Measurements from ENCODE around the gene SRM. TPM values are rescaled to one million over a fixed set of nuclear protein-coding genes. Genes with fewer than 3 reads are reported as not detected.
"Not testable (repeated sequence)": the region's sequence is repeated elsewhere in the genome, so short reads cannot be mapped to it uniquely, and the experiment has no call there.

SRM gene
- total RNA-seq, 2 donors from 2014 or later = 106 to 107 TPM

DNA sequence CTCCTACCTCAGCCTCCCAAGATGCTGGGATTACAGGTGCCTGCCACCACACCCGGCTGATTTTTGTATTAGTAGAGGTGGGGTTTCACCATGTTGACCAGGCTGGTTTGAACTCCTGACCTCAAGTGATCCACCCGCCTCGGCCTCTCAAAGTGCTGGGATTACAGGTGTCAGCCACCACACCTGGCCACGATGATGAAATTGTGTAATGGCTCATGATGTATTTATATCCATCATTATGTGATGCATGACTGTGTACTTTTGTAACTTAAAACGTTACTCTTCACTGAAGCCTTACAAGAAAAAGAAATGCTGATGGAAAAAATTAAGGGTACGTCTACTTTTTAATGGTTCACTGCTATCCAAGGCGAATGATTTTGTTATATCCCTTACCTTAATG lies 39.8 kb downstream of the SRM start:
- H3K4me1 Mint-ChIP-seq = peaks cover 29% of the 10 kb centered on the region
- 96 to 98% methylated on average over 4 to 7 of the region's 7 CpGs for WGBS, 2 experiments (ENCODE audit: insufficient coverage in 1 of 2, insufficient read length in 1 of 2)
- DNase-seq = no peak
- Histone ChIP-seq H3K27ac (ENCODE audit: low read depth, low read length) (no peak overlapping the region), H3K9me3 (ENCODE audit: control insufficient read depth, low read length) (no peaks in the 10 kb centered on the region), H3K9ac (ENCODE audit: extremely low read depth, low read length, poor library complexity, severe bottlenecking) (no peak overlapping the region), H3K36me3 (ENCODE audit: control insufficient read depth, insufficient read depth, low read length) (peaks cover 88% of the 10 kb centered on the region), H3K4me3 (ENCODE audit: low read length) (no peak overlapping the region), H3K27me3 (ENCODE audit: control insufficient read depth, insufficient read depth, low read length, poor library complexity, severe bottlenecking) (no peaks in the 10 kb centered on the region), H3K4me1 (ENCODE audit: control insufficient read depth, insufficient read depth, low read length) (peaks cover 3% of the 10 kb centered on the region)
- no peaks in the 10 kb centered on the region for H3K9me3 Mint-ChIP-seq
- peaks cover 89% of the 10 kb centered on the region for H3K36me3 Mint-ChIP-seq (ENCODE audit: low read depth)
- no peak overlapping the region for H3K27ac Mint-ChIP-seq
- H3K27me3 Mint-ChIP-seq (ENCODE audit: insufficient read depth) = no peaks in the 10 kb centered on the region
- H3K4me3 Mint-ChIP-seq = no peak overlapping the region
- TF ChIP-seq, protein P1, sequence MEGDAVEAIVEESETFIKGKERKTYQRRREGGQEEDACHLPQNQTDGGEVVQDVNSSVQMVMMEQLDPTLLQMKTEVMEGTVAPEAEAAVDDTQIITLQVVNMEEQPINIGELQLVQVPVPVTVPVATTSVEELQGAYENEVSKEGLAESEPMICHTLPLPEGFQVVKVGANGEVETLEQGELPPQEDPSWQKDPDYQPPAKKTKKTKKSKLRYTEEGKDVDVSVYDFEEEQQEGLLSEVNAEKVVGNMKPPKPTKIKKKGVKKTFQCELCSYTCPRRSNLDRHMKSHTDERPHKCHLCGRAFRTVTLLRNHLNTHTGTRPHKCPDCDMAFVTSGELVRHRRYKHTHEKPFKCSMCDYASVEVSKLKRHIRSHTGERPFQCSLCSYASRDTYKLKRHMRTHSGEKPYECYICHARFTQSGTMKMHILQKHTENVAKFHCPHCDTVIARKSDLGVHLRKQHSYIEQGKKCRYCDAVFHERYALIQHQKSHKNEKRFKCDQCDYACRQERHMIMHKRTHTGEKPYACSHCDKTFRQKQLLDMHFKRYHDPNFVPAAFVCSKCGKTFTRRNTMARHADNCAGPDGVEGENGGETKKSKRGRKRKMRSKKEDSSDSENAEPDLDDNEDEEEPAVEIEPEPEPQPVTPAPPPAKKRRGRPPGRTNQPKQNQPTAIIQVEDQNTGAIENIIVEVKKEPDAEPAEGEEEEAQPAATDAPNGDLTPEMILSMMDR (conservative IDR thresholded peaks at IDR 0.05) = no peak

GRCh38 chr1:11019358-11019757 lies 40.5 kb downstream of the SRM start:
- H3K27ac ChIP-seq (ENCODE audit: low read depth, low read length); H3K27me3 ChIP-seq (ENCODE audit: control insufficient read depth, insufficient read depth, low read length, poor library complexity, severe bottlenecking); H3K4me3 Mint-ChIP-seq; H3K9me3 Mint-ChIP-seq; H3K4me1 ChIP-seq (ENCODE audit: control insufficient read depth, insufficient read depth, low read length); H3K27me3 Mint-ChIP-seq (ENCODE audit: insufficient read depth); H3K9me3 ChIP-seq (ENCODE audit: control insufficient read depth, low read length); H3K9ac ChIP-seq (ENCODE audit: extremely low read depth, low read length, poor library complexity, severe bottlenecking); H3K4me3 ChIP-seq (ENCODE audit: low read length); DNase-seq; H3K27ac Mint-ChIP-seq: not testable (repeated sequence)
- H3K4me1 Mint-ChIP-seq = peaks cover 27% of the 10 kb centered on the region
- H3K36me3 Mint-ChIP-seq (ENCODE audit: low read depth) = peaks cover 89% of the 10 kb centered on the region
- peaks cover 88% of the 10 kb centered on the region for H3K36me3 ChIP-seq (ENCODE audit: control insufficient read depth, insufficient read depth, low read length)
- 97 to 100% methylated on average over 1 to 8 of the region's 8 CpGs for WGBS, 2 experiments (ENCODE audit: insufficient coverage in 1 of 2, insufficient read length in 1 of 2)

DNA sequence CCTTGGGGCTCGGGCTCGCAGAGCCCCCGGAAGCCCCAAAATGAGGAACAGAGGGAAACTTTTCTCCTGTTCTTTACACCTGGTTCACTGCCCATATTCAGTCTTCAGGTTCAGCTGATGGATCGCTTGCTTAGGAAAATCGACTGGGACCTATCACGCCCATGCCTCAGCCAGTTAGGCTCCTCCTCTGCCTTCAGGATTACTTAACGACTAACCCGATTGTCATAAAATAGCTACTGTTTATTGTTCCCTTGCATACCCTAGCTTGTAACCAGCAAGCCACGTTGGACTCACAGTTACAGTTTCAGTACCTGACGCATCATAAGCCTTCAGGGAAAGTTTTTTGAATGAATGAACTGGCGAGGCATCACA lies 46.7 kb downstream of the SRM start:
- Histone ChIP-seq H3K9ac (ENCODE audit: extremely low read depth, low read length, poor library complexity, severe bottlenecking) (peak overlapping the region; percentile 100), H3K4me1 (ENCODE audit: control insufficient read depth, insufficient read depth, low read length) (no peaks in the 10 kb centered on the region), H3K27me3 (ENCODE audit: control insufficient read depth, insufficient read depth, low read length, poor library complexity, severe bottlenecking) (no peaks in the 10 kb centered on the region), H3K4me3 (ENCODE audit: low read length) (peak overlapping the region; percentile 88), H3K36me3 (ENCODE audit: control insufficient read depth, insufficient read depth, low read length) (peaks cover 41% of the 10 kb centered on the region), H3K9me3 (ENCODE audit: control insufficient read depth, low read length) (no peaks in the 10 kb centered on the region), H3K27ac (ENCODE audit: low read depth, low read length) (no peak overlapping the region)
- H3K4me3 Mint-ChIP-seq = peak overlapping the region; percentile 82
- TF ChIP-seq, protein P1 (conservative IDR thresholded peaks at IDR 0.05) = no peak
- WGBS, 2 experiments (ENCODE audit: insufficient coverage in 1 of 2, insufficient read length in 1 of 2) = 3 to 5% methylated on average over 10 to 11 of the region's 11 CpGs
- peaks cover 12% of the 10 kb centered on the region for H3K4me1 Mint-ChIP-seq
- no peaks in the 10 kb centered on the region for H3K9me3 Mint-ChIP-seq
- peak overlapping the region; percentile 90 for H3K27ac Mint-ChIP-seq
- no peak for DNase-seq
- peaks cover 40% of the 10 kb centered on the region for H3K36me3 Mint-ChIP-seq (ENCODE audit: low read depth)
- H3K27me3 Mint-ChIP-seq (ENCODE audit: insufficient read depth) = no peaks in the 10 kb centered on the region

All from endodermal cell (in vitro differentiated cells).